GM12878 (cell line): Measurements from ENCODE around the gene MPRIP. TPM values are rescaled to one million over a fixed set of nuclear protein-coding genes. Genes with fewer than 3 reads are reported as not detected.

Source experiments
- ATAC-seq: fragments of 200-7000 bp; cut with Tn5 transposase; 3 replicates; pipeline ENCODE4 v1.9.1; 2020; ENCODE audit warnings: mild to moderate bottlenecking, moderate library complexity
- BruUV-seq: library from RNA; stranded (reverse); fragments of 400-500 nt; replicated peaks from 2 replicates; lab custom pipeline; 2021; lab: Mats Ljungman, UMichigan
- CTCF ChIA-PET: fragments of 300-600 bp; sonication (Branson Sonifier 250); formaldehyde crosslinking; extraction: SDS; loops from one replicate; lab custom pipeline; 2021; ENCODE audit warnings: inconsistent platforms; lab: Yijun Ruan, JAX
- POLR2A ChIA-PET: fragments of 350-600 bp; formaldehyde crosslinking; extraction: SDS; loops from one replicate; lab custom pipeline; 2021; ENCODE audit warnings: inconsistent platforms; lab: Charles Lee
- RAD21 ChIA-PET: fragments of 300-600 bp; sonication (Branson Sonifier 250); formaldehyde crosslinking; loops from one replicate; lab custom pipeline; 2023; ENCODE audit warnings: antibody characterized with exemption; ENCODE audit not compliant: unreplicated experiment; lab: Charles Lee
- SMC1A ChIA-PET: fragments of 300-600 bp; sonication (Branson Sonifier 250); formaldehyde crosslinking; loops from one replicate; lab custom pipeline; 2023; ENCODE audit not compliant: unreplicated experiment, uncharacterized antibody; lab: Charles Lee
- DNase-seq: peaks from one replicate; pipeline ENCODE4 v3.0.0-alpha.2; 2011; ENCODE audit warnings: low read depth, low spot score
- FAIRE-seq: peaks from 3 replicates; lab custom pipeline; 2011; peaks lifted over from hg19 to GRCh38; lab: Jason Lieb, UNC
- H2AFZ ChIP-seq: 2 replicates; pipeline ENCODE4 v1.6.0; 2011; ENCODE audit warnings: low read depth, low read length, control low read depth; ENCODE audit not compliant: control insufficient read depth
- H3K27ac ChIP-seq: 2 replicates; pipeline ENCODE4 v1.5.1; 2011; ENCODE audit warnings: control low read depth; ENCODE audit not compliant: control insufficient read depth, insufficient read depth
- H3K27me3 ChIP-seq, 2 experiments: replicated peaks in 1 of 2; 2 replicates each; pipeline versions ENCODE4 v1.6.0 to v1.6.1; 2011; ENCODE audit warnings: low read length in 1 of 2; ENCODE audit not compliant: control insufficient read depth in 2 of 2, insufficient read depth in 2 of 2
- H3K36me3 ChIP-seq, 2 experiments: 2 replicates each; pipeline ENCODE4 v1.5.1; 2011; ENCODE audit warnings: low read length in 1 of 2; ENCODE audit not compliant: control insufficient read depth in 2 of 2, insufficient read depth in 2 of 2
- H3K4me1 ChIP-seq: 2 replicates; pipeline ENCODE4 v1.6.1; 2011; ENCODE audit warnings: mild to moderate bottlenecking, low read length, moderate library complexity, mixed read lengths; ENCODE audit not compliant: control insufficient read depth, insufficient read depth
- H3K4me2 ChIP-seq: 2 replicates; pipeline ENCODE4 v1.6.0; 2011; ENCODE audit warnings: control low read depth; ENCODE audit not compliant: control insufficient read depth, insufficient read depth
- H3K4me3 ChIP-seq: fragments of 200-600 bp; sonication (generic); 2 replicates; pipeline ENCODE4 v1.5.1; 2016
- H3K79me2 ChIP-seq: 2 replicates; pipeline ENCODE4 v1.6.0; 2011; ENCODE audit warnings: low read length; ENCODE audit not compliant: control insufficient read depth, insufficient read depth
- H3K9ac ChIP-seq: 2 replicates; pipeline ENCODE4 v1.8.0; 2011; ENCODE audit warnings: low read length, control low read depth, mixed read lengths; ENCODE audit not compliant: control insufficient read depth, insufficient read depth
- H3K9me3 ChIP-seq: replicated peaks from 3 replicates; pipeline ENCODE4 v1.5.1; 2011; ENCODE audit warnings: mild to moderate bottlenecking, low read length; ENCODE audit not compliant: control insufficient read depth, insufficient read depth
- H4K20me1 ChIP-seq: 2 replicates; pipeline ENCODE4 v1.6.0; 2011; ENCODE audit not compliant: control insufficient read depth, insufficient read depth
- ATF7 ChIP-seq: fragments of 450-650 bp; IDR thresholded peaks from 2 replicates; pipeline ENCODE4 v1.6.1; 2016; ENCODE audit warnings: low read depth, mild to moderate bottlenecking
- CHD2 ChIP-seq: IDR thresholded peaks from 2 replicates; pipeline ENCODE4 v1.6.1; 2011; ENCODE audit warnings: low read depth, low read length, improper control_type of control experiment, borderline replicate concordance
- CREB1 ChIP-seq: IDR thresholded peaks from 2 replicates; pipeline ENCODE4 v1.6.1; 2012; ENCODE audit warnings: low read depth, mild to moderate bottlenecking, inconsistent platforms
- IRF3 ChIP-seq: fragments of 450-650 bp; IDR thresholded peaks from 2 replicates; pipeline ENCODE4 v1.6.1; 2014; ENCODE audit warnings: mild to moderate bottlenecking
- JUNB ChIP-seq: IDR thresholded peaks from 2 replicates; pipeline ENCODE4 v1.6.1; 2016; ENCODE audit warnings: antibody characterized with exemption, mild to moderate bottlenecking
- MTA3 ChIP-seq: IDR thresholded peaks from 2 replicates; pipeline ENCODE4 v1.6.1; 2012; ENCODE audit warnings: low read length, inconsistent platforms, borderline replicate concordance
- NFXL1 ChIP-seq: fragments of 450-650 bp; IDR thresholded peaks from 2 replicates; pipeline ENCODE4 v1.6.1; 2017; ENCODE audit warnings: antibody characterized with exemption, mild to moderate bottlenecking, borderline replicate concordance
- NR2C2 ChIP-seq: IDR thresholded peaks from 2 replicates; pipeline ENCODE4 v1.6.1; 2011; ENCODE audit warnings: borderline replicate concordance, low read depth; ENCODE audit not compliant: control insufficient read depth, insufficient read length
- POLR2AphosphoS5 ChIP-seq: IDR thresholded peaks from 2 replicates; pipeline ENCODE4 v1.6.1; 2011; ENCODE audit warnings: mild to moderate bottlenecking, low read length, inconsistent platforms
- POU2F2 ChIP-seq: IDR thresholded peaks from 3 replicates; pipeline ENCODE4 v1.6.1; 2011; ENCODE audit warnings: low read depth, mild to moderate bottlenecking, low read length, borderline replicate concordance
- SIN3A ChIP-seq: IDR thresholded peaks from 2 replicates; pipeline ENCODE4 v1.6.1; 2012; ENCODE audit warnings: low read depth, low read length, improper control_type of control experiment
- STAT3 ChIP-seq: IDR thresholded peaks from 2 replicates; pipeline ENCODE4 v1.6.1; 2011; ENCODE audit warnings: low read depth, low read length, improper control_type of control experiment
- WGBS: methylation state at CpG from one replicate; pipeline ENCODE4 v1.1.6; 2016; ENCODE audit warnings: low lambda C conversion rate; ENCODE audit not compliant: insufficient replicate concordance, insufficient coverage; ENCODE audit errors: missing lambda C conversion rate; 5-methylcytosine and 5-hydroxymethylcytosine counted together
- in situ Hi-C: fragments of 300-500 bp; cut with MboI; formaldehyde crosslinking; loops from 9 replicates; pipeline ENCODE4 v1.14.3; 2018; ENCODE audit warnings: mixed read lengths
- intact Hi-C: fragments of 100-400 bp; cut with micrococcal nuclease; formaldehyde crosslinking; loops from one replicate; pipeline ENCODE4 v1.14.2; 2022; ENCODE audit not compliant: unreplicated experiment
- polyA plus RNA-seq, 11 experiments: library from polyadenylated mRNA; depleted of rRNA in 4 of 11; unstranded in 6 of 11; stranded (reverse) in 5 of 11; fragments of >200 nt; fragmentation: Nextera tagmentation in 4 of 11; fragmentation: Illumina TruSeq in 1 of 11; extraction: Ambion mirVana in 4 of 11; extraction: Trizol in 1 of 11; gene quantifications; 1 replicate in 1 of 11; 2 replicates in 10 of 11; pipeline versions ENCODE4 v1.2.1 to v1.2.3, GENCODE V29; 2011 to 2016; ENCODE audit warnings: inconsistent platforms in 2 of 11, missing spikeins in 2 of 11, low read depth in 1 of 11
- total RNA-seq, 4 experiments: library from RNA; depleted of rRNA in 3 of 4; stranded (reverse); fragments of >200 nt in 3 of 4; fragmentation: Illumina TruSeq in 1 of 4; extraction: Trizol in 1 of 4; gene quantifications; 2 replicates each; pipeline versions ENCODE4 v1.2.1 to v1.2.3, GENCODE V29; 2013 to 2021

Gene MPRIP
- total and polyA plus RNA-seq, 10 of the 15 experiments (the other 5 are each of a cell fraction or from before 2014, with no cell fraction given), result 16.5 to 168 (median 71.7) TPM

GRCh38 chr17:17026163-17026562 is 16.1 kb upstream of the MPRIP start:
- Histone ChIP-seq H3K4me2 (no peak overlapping the region), H3K9me3 (no peaks in the 10 kb centered on the region), H3K4me3 (no peak overlapping the region), H3K27me3 (no peaks in the 10 kb centered on the region; a peak in 1 of 4 replicates), H3K79me2 (no peaks in the 10 kb centered on the region), H2AFZ (no peak overlapping the region), H3K9ac (no peak overlapping the region), H4K20me1 (no peaks in the 10 kb centered on the region), H3K36me3 (no peaks in the 10 kb centered on the region), H3K4me1 (no peaks in the 10 kb centered on the region), H3K27ac (no peak overlapping the region)
- DNase-seq (no peak), FAIRE-seq (no peak), ATAC-seq (no peak)
- CTCF ChIA-PET, result no interaction called here
- no TSS peak for BruUV-seq
- TF ChIP-seq STAT3 (no peak), CREB1 (no peak), NR2C2 (no peak), SIN3A (no peak), ATF7 (no peak)
- 70% methylated on average over 9 of the region's 9 CpGs for WGBS
- SMC1A ChIA-PET, result no interaction called here
- RAD21 ChIA-PET, result no interaction called here
- in situ Hi-C loops (no loop called here), intact Hi-C loops (no loop called here)
- POLR2A ChIA-PET, result interaction anchor here (0.5 to 1.1 kb wide), 2 partner anchors 168 to 218 kb away, joined by 3 read pairs; no protein-coding TSS in a partner anchor

GRCh38 chr17:17027442-17028058 is 14.7 kb upstream of the MPRIP start:
- H4K20me1 ChIP-seq, result no peaks in the 10 kb centered on the region

More at GRCh38 chr17:17027442-17028058, 14.7 kb upstream of the MPRIP start:
- TF ChIP-seq MTA3 (no peak), POU2F2 (no peak), CREB1 (no peak), CHD2 (no peak), NFXL1 (no peak), JUNB (no peak), POLR2AphosphoS5 (no peak), IRF3 (no peak)
- Histone ChIP-seq H3K9ac (no peak overlapping the region), H3K9me3 (no peaks in the 10 kb centered on the region), H3K27me3 (no peaks in the 10 kb centered on the region), H3K4me3 (no peak overlapping the region), H2AFZ (no peak overlapping the region), H3K4me2 (no peak overlapping the region), H3K27ac (no peak overlapping the region), H3K4me1 (no peaks in the 10 kb centered on the region), H3K79me2 (no peaks in the 10 kb centered on the region), H3K36me3 (no peaks in the 10 kb centered on the region)
- SMC1A ChIA-PET, result interaction anchor here (1.1 to 1.3 kb wide), 2 partner anchors 10 to 11 kb away, joined by 3 to 6 read pairs; no protein-coding TSS in a partner anchor
- DNase-seq (no peak), ATAC-seq (no peak), FAIRE-seq (no peak)
- CTCF ChIA-PET, result interaction anchor here (0.7 to 1.4 kb wide), 2 partner anchors 22 to 38 kb away, joined by 3 to 4 read pairs; no protein-coding TSS in a partner anchor
- 31% methylated on average over 10 of the region's 10 CpGs for WGBS
- RAD21 ChIA-PET, result interaction anchor here (0.9 kb wide), 1 partner anchor 62 kb away, joined by 3 read pairs; no protein-coding TSS in a partner anchor
- BruUV-seq, result no TSS peak
- intact Hi-C loops (no loop called here), in situ Hi-C loops (no loop called here)
- POLR2A ChIA-PET, result no interaction called here
